KOPT-K1 (cell line): ENCODE data around the gene TBC1D24.
"Not testable (repeated sequence)": the region's sequence is repeated elsewhere in the genome, so short reads cannot be mapped to it uniquely, and the experiment has no call there.

Source experiments
- H3K27ac ChIP-seq: fragments of 200-600 bp; sonication (generic); 2 replicates; pipeline ENCODE4 v1.5.1; 2016; ENCODE audit warnings: antibody characterized with exemption, mild to moderate bottlenecking, low read depth, low read length; ENCODE audit not compliant: poor library complexity, severe bottlenecking
- H3K36me3 ChIP-seq: fragments of 200-600 bp; sonication (generic); 2 replicates; pipeline ENCODE4 v1.5.1; 2017; ENCODE audit warnings: antibody characterized with exemption, mild to moderate bottlenecking, low read length, moderate library complexity; ENCODE audit not compliant: insufficient read depth
- H3K9me3 ChIP-seq: fragments of 200-600 bp; sonication (generic); 2 replicates; pipeline ENCODE4 v1.5.1; 2017; ENCODE audit warnings: antibody characterized with exemption, low read length, mild to moderate bottlenecking; ENCODE audit not compliant: insufficient read depth, poor library complexity, severe bottlenecking

TBC1D24 gene

DNA sequence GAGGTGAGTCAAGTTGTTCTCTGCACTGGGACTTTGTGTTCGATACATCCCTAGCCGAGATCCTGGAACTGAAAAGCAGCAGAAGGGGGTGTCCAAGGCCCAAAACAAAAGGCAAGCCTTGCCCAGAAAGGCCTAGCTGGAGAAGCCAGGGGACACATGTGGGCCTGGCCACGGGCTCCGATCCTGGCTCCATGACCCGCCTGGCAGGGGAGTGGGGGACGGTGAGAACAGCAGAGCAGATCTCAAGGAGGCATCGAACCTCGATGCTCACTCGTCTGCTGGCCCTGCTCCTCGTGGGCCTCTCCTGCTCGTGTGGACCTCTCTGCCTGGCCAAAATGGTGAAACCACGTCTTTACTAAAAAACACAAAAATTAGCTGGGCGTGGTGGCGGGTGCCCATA lies 36.8 kb upstream of the TBC1D24 start:
- Histone ChIP-seq H3K9me3 (no peaks in the 10 kb centered on the region), H3K27ac (no peak overlapping the region), H3K36me3 (peaks cover 84% of the 10 kb centered on the region)

DNA sequence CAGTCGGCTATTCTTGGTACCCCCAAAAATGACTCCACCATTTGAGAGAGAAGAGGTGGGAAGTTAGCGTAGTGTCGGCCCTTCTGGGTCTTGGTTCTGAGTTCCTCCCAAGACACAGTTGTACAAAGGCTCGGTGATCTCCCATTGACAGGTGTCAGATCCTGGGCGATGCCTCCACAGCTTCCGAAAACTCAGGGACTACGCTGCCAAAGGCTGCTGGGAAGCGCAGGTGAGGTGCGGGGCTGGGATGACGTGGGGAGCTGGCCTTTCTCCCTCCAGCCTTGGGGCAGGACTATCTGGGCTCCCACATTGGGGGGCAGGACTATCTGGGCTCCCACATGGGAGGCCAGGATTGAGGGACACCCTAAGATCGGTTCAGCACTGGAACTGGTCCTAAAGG lies 35.3 kb upstream of the TBC1D24 start:
- H3K36me3 ChIP-seq, result peaks cover 87% of the 10 kb centered on the region
- H3K27ac ChIP-seq, result no peak overlapping the region
- no peaks in the 10 kb centered on the region for H3K9me3 ChIP-seq

DNA sequence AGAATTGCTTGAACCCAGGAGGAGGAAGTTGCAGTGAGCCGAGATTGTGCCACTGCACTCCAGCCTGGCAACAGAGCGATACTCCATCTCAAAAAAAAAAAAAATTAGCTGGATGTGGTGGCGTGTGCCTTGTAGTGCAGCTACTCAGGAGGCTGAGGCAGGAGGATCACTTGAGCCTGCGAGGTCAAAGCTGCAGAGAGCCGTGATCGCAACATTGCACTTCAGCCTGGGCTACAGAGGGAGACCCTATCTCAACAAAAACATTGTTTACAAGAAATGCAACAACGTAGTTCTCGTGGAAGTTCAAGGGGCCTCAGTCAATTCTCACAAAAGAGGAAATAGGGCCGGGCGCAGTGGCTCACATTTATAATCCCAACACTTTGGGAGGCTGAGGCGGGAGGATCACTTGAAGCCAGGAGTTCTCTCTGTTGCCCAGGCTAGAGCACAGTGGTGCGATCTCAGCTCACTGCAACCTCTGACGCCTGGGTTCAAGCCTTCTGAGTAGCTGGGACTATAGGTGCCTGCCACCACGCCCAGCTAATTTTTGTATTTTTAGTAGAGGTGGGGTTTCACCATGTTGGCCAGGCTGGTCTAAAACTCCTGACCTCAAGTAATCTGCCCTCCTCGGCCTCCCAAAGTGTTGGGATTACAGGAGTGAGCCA lies 33.7 kb upstream of the TBC1D24 start:
- H3K36me3 ChIP-seq, result peaks cover 87% of the 10 kb centered on the region
- H3K9me3 ChIP-seq, H3K27ac ChIP-seq: not testable (repeated sequence)

DNA sequence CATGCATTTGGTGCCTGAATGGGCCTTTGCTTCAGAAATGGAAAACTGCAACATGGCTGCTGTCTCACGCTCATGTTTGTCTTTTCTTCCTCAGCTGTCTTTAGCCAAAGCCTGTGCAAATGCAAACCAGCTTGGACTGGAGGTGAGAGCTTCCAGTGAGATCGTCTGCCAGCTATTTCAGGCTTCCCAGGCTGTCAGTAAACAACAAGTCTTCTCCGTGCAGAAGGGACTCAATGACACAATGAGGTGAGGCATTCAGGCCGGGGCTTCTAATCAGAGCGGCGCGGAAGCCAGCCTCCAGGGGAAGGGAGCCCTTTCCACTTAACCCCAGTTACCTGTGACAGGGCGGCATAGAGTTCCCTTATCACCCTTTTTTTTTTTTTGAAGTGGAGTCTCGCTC lies 31.4 kb upstream of the TBC1D24 start:
- no peaks in the 10 kb centered on the region for H3K9me3 ChIP-seq
- no peak overlapping the region for H3K27ac ChIP-seq
- H3K36me3 ChIP-seq, result peaks cover 87% of the 10 kb centered on the region

DNA sequence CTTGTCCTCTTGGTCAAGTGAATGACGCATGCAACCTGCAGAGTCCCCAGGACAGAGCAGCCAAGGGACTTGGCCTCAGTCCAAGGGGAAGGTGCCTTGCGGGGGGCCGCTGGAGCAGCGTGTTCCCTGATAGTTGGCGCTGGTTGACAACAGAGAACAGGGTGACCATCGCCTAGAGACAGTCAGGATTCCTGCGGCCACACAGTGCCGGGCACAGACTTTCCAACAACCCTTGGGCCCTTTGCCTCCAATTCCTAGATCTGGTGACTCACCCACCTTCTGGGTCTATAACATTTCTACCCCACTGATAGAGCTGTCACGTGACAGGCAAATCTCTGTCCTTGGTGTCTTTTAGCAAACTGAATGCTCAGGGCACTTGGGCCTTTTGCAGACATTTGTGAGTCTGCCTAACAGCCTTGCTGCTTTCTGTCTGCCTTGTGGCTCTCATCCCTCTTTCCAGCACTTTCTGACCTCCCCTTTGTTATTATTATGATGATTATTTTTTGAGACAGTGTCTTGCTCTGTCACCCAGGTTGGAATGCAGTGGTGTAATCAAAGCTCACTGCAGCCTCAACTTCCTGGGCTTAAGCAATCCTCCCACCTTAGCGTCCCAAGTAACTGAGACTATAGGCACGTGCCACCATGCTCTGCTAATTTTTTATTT lies 26.9 kb upstream of the TBC1D24 start:
- Histone ChIP-seq H3K27ac (no peak overlapping the region), H3K9me3 (no peaks in the 10 kb centered on the region), H3K36me3 (peaks cover 100% of the 10 kb centered on the region)

DNA sequence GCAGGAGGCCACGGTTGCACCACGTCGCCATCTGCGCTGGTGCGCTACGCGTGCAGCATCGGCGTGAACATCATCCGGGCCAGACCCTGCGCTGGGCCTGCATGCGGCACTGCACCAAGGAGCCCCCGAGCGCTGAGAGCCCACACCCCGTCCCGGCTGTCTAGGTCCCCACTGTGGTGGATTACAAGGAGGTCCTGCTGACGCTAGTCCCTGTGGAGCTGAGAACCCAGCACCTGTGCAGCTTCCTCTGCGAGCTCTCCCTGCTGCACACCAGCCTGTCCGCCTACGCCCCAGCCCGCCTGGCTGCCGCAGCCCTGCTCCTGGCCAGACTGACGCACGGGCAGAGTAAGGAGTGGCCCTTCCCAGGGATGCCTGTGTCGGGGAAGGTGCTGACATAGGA lies 25.8 kb upstream of the TBC1D24 start:
- no peak overlapping the region for H3K27ac ChIP-seq
- H3K9me3 ChIP-seq, result no peaks in the 10 kb centered on the region
- H3K36me3 ChIP-seq, result peaks cover 100% of the 10 kb centered on the region

DNA sequence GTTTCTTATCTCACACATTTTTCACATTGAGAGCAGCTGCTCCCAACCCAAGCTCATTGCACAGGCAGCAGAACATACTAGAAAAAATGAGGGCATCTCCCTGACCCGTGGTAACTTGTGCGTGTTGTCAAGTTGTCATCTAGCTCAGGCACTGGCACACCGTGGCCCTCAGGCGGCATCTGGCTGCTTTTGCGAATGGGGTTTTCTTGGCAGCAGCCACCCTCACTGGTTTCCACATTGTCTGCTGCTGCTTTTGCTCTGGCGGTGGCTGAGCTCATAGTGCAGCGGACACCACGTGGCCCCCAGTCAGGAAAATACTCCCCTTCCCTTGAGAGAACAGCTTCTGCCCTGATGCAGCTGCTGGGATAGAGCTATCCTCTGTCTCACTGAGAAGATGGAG lies 24.4 kb upstream of the TBC1D24 start:
- H3K27ac ChIP-seq, result no peak overlapping the region
- H3K9me3 ChIP-seq, result no peaks in the 10 kb centered on the region
- peaks cover 100% of the 10 kb centered on the region for H3K36me3 ChIP-seq

DNA sequence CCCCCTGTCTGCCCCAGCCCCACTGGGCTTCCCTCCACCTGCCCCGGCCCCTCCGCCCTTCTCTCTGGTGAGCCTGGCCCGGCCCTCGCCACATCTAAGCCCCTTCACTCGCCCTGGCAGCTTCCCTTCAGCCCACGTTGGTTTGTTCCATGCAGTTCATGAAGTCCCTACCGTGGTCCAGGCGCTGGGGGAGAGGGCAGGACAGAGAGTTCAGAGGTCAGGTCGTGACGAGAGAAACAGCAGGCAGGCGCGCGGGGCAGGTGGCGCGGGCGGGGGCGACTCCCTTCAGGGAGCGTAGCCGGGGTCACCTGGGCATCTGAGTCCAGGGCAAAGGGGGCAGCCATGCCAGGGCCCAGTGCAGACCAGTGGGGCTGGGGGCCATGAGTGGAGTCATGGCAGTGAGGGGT lies 23.9 kb upstream of the TBC1D24 start:
- Histone ChIP-seq H3K36me3 (peaks cover 100% of the 10 kb centered on the region), H3K27ac (no peak overlapping the region), H3K9me3 (no peaks in the 10 kb centered on the region)

DNA sequence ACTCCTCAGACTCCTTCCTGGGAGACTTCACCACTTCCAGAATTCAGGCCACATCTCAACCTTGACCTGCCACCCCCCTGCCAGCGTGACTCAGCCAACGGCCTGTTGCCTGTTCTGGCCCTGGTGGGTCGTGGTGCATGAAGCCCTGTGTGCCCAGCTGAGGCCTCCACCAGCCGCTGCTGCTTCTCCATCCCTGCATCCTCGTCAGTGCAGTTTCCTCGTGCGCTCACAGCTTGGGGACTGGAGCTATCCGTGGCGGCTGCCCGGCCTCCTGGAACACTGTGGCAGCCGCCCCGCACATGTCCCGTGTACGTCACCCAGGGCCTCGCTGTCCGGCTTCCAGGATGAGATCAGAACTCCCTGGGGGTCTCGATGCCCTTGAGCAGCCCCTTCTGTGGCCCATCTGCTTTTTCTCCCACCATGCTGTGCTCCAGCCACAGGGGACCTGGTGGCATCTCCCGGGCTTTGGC lies 23.0 kb upstream of the TBC1D24 start:
- peaks cover 100% of the 10 kb centered on the region for H3K36me3 ChIP-seq

DNA sequence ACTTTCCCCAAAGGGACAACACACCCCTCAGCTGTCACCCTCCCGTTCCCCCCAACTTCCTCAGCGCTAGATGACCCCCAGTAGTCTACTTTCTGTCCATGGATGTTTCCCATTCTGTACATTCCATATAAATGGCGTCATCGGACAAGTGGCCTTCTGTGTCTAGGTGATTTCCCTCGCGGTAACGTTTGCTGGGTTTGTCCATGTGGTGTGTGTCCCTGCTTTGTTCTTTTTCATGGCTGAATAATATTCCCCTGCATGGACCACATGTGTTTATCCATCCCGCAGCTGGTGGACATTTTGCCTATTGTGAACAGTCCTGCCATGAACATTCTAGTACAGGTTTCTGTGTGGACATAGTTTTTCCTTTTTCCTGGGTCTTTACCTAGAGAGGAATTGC lies 22.3 kb upstream of the TBC1D24 start:
- peaks cover 100% of the 10 kb centered on the region for H3K36me3 ChIP-seq
- H3K27ac ChIP-seq, result no peak overlapping the region
- H3K9me3 ChIP-seq, result no peaks in the 10 kb centered on the region

More for the DNA sequence above, 23.0 kb upstream of the TBC1D24 start:
- Histone ChIP-seq H3K9me3 (no peaks in the 10 kb centered on the region), H3K27ac (no peak overlapping the region)

DNA sequence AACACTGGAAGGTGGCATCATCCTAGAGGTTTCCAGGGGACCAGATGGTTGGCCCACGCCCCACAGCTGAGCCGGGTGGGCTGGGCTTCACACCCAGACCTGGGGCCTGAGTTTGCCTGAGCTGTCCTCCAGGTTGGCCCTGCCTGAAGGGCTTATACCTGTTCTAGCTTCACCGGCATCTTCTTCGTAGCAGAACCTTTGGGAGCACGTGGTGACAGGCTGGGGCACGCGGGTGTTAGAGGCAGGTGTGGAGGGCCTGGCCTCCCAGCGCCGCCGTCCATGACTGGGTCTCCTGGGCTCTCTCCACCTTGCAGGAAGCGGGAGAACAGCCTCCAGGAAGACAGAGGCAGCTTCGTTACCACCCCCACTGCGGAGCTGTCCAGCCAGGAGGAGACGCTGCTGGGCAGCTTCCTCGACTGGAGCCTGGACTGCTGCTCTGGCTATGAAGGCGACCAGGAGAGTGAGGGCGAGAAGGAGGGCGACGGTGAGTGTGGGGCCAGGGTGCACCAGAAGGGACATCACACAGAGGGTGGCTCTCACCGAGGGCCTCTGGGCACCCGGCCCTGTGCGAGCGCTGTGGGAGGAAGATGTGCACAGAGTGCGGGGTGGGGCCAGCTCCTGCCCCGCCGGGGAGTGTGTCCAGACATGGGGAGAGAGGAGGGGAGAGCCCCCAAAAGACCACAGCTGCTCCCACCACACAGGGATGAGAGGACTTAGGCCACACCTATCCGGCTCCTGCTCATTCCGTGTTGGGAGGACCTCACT lies 19.7 kb upstream of the TBC1D24 start:
- Histone ChIP-seq H3K27ac (no peak overlapping the region), H3K9me3 (no peaks in the 10 kb centered on the region), H3K36me3 (peaks cover 88% of the 10 kb centered on the region)

DNA sequence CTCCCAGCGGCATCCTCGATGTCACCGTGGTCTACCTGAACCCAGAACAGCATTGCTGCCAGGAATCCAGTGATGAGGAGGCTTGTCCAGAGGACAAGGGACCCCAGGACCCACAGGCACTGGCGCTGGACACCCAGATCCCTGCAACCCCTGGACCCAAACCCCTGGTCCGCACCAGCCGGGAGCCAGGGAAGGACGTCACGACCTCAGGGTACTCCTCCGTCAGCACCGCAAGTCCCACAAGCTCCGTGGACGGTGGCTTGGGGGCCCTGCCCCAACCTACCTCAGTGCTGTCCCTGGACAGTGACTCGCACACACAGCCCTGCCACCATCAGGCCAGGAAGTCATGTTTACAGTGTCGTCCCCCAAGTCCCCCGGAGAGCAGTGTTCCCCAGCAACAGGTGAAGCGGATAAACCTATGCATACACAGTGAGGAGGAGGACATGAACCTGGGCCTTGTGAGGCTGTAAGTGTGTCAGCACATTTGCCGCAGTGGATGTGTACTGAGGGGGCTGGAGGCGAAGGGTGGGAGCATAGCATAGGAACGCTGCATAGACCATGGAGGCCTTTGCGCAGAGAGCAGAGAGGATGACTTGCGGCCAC lies 18.3 kb upstream of the TBC1D24 start:
- peaks cover 81% of the 10 kb centered on the region for H3K36me3 ChIP-seq
- H3K9me3 ChIP-seq, result no peaks in the 10 kb centered on the region
- no peak overlapping the region for H3K27ac ChIP-seq

DNA sequence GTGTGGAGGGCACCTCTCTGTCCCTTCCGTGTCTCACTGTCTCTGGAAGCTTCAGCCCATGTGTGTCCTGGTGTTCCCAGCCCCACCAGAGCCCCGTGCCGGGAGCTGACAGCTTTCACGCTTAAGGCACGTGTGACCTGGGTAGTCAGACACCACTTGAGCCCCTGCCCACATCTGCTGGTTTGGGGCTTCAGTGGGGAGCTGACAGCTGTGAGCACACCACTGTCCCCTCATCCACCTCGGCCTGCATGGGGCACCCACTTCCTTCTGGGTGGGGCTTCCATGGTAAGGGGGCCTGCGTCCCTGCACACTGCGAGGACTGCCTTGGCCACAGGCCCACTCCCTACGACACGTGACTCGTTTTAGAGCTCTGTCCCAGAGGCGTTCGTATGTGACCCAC lies 17.7 kb upstream of the TBC1D24 start:
- Histone ChIP-seq H3K36me3 (peaks cover 81% of the 10 kb centered on the region), H3K9me3 (no peaks in the 10 kb centered on the region), H3K27ac (no peak overlapping the region)

DNA sequence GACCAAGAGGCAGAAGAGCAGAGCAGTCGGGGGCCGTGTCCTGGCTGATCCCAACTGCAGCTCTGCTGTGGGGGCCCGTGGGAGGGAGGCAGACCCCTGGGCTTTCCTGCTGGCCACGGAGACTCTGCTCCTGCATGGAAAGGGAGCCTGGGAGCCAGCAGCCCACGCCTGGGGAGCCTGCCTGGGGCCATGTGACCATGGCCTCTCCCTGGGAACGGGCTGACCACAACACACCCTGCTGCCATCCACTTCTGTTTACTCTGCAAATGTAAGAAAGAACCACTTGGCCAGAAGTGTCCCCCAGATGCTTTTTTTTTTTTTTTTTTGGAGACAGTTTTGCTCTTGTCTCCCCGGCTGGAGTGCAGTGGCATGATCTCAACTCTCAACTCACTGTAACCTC lies 17.0 kb upstream of the TBC1D24 start:
- no peak overlapping the region for H3K27ac ChIP-seq
- H3K36me3 ChIP-seq, result peaks cover 80% of the 10 kb centered on the region
- H3K9me3 ChIP-seq, result no peaks in the 10 kb centered on the region
